ENCODE data around the gene IFIT2.
"Not testable (repeated sequence)": the region's sequence is repeated elsewhere in the genome, so short reads cannot be mapped to it uniquely, and the experiment has no call there.

Gene IFIT2

DNA sequence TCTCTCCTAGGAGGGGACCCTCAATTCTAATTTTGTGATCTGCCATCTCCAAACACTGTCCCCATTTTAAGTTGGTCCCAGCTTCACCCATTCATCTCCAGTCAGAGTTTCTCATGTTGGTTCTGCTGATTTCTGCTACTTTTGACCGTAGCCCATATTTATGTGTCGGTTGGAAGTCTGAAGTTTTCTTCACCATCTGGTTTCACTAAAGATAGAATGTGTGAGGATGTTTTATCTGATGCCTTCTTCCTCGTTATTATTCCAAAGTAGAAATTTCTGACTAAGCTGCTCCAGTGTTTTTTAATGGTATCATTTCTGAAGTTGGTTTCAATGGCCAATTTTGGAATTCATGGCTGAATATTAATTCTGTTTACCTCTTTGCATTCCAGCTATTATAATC is 21.3 kb upstream of the IFIT2 start:
- DNase-seq (ENCODE audit: low read depth) = no peak

DNA sequence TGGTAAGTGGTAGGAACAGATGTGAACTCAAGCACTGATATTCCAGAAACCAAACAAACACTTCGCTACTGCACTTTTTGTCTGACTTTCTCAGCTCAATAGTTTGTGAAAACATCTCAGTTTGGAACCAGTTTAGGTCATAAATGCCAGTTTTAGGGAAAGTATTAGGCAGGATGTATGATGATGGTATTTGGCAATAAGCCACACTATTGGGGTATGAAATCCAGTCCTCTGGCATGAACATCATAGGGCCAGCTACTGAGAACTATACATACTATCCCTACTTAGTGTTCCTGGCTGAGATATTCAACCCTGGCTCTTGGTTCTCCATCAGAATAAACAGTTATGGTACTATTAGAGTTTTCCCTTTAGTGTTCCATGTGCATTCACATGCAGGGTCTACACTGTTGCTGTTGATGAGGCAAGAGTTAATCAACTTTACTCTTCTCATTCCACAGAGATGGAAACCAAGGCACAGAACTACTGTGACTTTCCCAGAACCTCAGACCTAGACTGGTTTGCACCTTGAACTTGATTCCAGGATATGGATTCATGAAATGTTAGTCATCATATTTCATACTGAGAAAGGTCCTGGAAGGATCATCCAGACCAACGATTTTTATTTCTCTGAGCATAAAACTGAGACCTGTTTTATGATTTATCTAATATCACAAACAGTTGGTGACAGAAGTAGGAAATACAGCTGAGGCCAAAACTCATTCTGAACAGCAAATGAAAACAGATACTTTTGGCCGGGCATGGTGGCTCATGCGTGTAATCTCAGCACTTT is 20.0 kb upstream of the IFIT2 start:
- no peak for DNase-seq (ENCODE audit: low read depth)

DNA sequence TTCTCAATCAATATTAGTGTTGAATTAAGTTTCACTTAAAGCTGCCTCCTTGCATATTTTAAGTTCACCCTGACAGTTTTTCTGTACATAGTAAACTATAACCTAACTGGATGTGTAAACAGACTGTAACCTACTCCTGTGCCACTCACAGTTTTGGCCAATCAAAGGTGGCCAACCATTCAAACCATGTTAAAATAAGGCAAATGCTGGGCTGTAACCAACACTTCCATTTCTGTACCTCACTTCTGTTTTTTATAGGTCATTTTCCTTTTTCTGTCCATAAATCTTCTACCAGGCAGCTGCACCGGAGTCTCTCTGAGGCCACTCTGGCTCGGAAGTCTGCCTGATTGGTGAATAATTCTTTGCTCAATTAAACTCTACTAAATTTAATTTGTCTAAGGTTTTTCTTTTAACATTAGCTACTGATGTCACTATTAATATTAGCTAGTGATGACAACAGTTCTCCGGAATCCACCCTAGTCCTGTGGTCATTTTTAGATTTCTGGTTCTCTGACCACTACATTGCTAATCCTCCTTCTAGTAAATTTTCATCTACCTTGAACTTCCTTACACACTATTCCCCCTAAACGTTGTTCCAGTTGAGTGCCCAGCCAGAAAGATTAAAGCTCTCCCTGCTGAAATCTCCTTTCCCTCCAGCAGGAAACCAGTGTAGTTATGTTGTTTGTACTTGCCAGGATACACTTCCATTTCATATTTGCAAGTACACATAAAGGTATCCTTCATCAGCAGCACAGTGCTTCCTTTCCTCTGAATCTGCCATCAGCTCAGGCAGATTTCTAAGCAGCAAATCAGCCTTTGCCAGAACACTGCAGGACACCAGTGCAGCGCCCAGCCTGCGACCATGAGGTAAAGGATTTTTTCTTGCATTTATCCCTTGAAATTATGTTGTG is 18.6 kb upstream of the IFIT2 start:
- no peak for DNase-seq (ENCODE audit: low read depth)

DNA sequence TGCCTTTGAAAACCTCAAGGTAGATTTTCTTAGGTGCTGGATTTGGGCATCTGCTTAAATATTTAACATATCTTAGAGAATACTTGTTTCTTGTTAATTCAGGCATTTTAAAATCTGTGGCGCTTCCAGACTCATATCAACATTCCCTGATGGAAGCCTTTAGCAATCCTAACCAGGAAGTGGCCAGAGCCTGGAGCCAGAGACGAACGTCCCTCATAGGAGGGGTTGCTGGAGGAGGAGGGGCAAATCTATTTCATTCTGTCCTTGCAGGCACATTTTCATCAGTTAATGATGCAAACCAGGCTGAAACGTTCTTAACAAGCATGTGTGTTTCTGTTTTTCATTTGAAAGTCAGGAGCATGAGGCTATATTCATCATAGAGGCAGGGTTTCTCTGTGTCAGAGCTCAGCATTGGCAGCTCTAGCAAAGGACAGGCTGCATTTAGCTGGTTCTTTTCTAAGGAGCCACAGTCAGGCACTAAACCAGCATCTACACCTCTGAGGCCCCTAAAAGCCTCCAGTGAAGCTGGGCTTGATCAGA is 17.8 kb upstream of the IFIT2 start:
- no peak for DNase-seq (ENCODE audit: low read depth)

DNA sequence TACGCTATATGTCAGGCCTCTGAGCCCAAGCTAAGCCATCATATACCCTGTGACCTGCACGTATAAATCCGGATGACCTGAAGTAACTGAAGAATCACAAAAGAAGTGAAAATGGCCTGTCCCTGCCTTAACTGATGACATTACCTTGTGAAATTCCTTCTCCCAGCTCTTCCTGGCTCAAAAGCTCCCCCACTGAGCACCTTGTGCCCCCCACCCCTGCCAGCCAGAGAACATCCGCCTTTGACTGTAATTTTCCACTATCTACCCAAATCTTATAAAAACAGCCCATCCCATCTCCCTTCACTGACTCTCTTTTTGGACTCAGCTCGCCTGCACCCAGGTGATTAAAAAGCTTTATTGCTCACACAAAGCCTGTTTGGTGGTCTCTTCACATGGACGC is 17.1 kb upstream of the IFIT2 start:
- not testable (repeated sequence) for DNase-seq (ENCODE audit: low read depth)

DNA sequence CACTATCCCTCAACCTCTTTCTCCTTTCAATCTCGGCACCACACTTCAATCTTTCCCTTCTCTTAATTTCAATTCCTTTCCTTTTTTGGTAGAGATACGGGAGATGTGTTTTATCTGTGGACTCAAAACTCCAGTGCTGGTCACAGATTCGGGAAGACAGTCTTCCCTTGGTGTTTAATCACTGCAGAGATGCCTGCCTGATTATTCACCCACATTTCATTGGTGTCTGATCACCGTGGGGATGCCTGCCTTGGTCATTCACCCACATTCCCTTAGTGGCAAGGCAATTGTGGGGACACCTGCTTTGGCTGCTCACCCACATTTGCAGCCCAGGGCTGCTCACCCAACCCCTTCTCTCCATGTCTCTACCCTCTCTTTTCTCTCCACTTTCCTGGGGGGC is 16.5 kb upstream of the IFIT2 start:
- not testable (repeated sequence) for DNase-seq (ENCODE audit: low read depth)

DNA sequence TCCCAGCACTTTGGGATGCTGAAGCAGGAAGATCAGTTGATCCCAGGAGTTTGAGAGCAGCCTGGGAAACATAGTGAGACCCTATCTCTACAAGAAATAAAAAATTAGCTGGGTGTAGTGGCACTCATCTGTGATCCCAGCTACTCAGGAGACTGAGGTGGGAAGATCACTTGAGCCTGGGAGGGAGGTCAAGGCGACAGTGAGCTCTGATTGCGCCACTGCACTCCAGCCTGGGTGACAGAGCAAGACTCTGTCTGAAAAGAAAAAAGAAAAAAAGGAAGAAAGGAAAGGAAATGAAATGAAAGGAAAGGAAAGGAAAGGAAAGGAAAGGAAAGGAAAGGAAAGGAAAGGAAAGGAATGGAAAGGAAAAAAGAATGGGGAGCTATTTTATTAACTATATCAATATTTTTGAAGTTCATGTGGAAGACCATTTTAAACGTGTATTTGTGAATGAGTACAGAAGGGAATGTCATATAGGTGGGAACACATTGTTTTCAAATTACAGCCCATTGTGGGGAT is 7.1 kb upstream of the IFIT2 start:
- no peak for DNase-seq (ENCODE audit: low read depth)

DNA sequence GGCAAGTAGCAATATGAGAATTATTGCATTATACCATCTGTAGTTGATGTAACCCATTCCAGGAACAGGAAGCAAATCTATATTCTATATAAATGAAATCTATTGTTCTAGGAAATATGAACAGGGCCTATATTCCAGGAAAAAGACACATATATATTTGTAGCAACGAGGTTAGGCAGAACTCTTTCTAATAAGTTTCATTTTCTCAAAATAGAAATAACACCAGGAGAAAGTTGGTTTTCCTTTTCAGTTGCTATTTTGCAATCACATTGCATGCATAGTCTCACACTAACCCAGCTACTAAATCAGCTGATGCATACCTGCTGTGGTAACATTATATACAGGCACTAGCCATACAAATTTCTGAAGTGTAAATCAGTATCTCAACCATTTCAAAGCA is 6.2 kb upstream of the IFIT2 start:
- no peak for DNase-seq (ENCODE audit: low read depth)

DNA sequence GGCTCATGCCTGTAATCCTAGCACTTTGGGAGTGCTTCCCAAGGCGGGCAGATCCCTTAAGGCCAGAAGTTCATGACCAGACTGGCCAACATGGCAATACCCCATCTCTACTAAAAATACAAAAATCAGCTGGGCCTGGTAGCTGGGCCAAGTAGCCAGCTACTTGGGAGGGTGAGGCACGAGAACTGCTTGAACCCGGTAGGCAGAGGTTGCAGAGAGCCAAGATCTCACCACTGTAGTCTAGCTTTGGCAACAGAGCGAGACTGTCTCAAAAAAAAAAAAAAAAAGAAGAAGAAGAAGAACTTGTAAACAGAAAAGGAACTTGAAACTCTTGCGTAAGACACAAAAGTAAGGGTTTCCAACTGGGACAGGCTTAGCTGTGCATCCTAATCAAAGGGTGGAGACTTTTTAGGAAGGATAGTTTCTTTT is 5.6 kb upstream of the IFIT2 start:
- no peak for DNase-seq (ENCODE audit: low read depth)

DNA sequence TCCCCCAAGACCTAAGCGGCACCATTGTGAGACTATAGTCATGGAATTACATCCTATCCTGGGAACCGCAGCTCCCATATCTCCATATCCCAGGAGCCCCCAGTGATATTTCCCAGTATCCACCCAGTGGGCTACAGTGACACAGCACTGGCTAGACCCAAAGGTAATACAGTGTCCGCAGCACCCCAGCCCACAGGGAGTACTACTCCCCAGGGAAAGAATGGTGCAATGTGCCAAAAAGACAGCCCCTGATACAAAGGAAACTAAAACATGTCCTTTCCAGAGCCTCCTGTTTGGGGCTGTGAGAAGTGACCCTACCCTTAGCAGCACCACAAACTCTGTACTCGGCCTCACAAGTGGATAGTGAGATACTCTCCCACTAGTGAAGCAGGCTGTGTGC is 4.5 kb upstream of the IFIT2 start:
- no peak for DNase-seq (ENCODE audit: low read depth)

DNA sequence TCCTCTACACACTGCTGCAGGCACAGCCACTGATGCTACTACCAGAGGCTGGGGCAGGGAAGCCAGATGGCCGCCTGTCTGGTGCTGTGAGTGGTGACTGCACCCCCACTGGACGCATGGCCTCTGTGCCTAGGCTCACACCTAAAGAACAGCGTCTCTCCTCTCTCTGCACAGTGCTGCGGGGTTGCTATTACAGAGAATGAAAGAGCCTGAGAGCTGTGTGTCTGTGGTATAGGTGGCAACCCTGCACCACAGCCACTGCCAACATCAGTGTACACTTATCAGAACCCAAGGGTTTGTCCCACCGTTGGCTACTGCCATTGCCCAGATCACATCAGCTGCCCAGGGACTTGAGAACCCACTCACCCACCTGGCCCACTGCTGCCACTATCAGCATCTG is 4.1 kb upstream of the IFIT2 start:
- DNase-seq (ENCODE audit: low read depth) = no peak

DNA sequence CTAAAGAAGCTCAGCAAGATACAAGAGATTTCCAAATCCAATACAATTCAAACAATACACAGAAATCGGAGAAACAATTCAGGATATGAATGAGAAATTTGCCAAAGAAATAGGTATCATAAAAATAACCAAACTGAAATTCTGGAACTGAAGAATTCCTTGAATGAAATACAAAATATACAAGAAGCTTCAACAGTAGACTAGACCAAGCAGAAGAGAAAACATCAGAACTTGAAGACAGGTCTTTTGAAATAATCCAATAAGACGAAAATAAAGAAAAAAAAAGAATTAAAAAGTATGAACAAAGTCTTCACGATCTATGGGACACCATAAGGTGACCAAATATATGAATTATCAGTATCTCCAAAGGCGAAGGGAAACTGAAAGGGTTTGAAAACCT is 2.8 kb upstream of the IFIT2 start:
- no peak for DNase-seq (ENCODE audit: low read depth)

DNA sequence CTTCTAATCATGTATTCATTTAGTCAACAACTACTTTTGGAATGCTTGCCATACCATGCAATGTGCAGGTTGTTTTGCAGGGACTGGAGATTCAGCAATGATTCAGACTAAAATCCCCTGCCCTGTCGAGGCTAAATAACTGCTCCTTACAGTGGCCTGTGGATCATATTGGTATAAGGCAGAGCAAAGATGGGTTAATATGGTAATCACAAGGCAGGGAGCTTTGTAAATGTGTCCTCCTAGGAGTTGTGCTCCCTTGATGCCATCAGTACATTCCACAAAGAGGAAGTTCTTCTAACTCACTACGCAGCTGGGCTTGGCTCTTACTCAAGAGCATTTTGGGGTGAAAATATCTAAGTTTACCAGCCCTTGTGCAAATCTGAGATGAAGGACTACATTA is 614 bp upstream of the IFIT2 start:
- DNase-seq (ENCODE audit: low read depth) = no peak

DNA sequence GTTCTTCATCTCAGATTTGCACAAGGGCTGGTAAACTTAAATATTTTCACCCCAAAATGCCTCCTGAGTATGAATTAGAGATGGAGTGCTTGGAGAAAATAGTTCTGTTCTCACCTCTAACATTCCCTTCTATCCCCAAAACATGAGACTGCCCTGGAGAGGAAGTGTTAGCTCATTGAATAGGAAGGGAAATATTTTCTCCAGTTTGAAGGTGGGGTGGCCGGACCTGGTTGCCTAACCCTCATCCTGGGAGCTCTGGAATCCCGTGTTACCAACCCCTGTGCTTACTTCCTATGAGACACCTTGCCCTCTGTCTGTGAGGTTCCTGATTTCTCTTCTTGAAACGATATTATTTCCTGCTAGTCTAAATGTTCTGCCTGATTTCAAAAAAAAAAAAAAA is 779 bp downstream of the IFIT2 start:
- no peak for DNase-seq (ENCODE audit: low read depth)

DNA sequence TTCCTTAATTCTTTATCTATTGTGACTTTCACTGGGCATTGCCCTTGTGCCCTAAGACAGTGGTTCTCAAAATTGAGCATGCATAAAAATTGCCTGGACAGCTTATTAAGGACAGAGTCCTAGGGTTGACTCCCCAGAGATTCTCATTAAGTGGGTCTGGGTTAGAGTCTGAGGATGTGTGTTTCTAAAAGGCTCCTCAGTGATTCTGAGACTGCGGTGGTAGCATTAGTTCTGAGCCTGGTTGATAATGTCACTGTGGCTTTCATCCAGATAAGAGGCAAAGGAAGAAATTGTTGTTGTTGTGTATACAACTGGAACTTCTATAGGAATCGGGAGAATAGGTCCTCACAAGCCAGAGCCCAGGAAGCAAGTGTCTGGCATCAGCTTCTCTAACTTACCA is 1.3 kb downstream of the IFIT2 start:
- DNase-seq (ENCODE audit: low read depth) = no peak

DNA sequence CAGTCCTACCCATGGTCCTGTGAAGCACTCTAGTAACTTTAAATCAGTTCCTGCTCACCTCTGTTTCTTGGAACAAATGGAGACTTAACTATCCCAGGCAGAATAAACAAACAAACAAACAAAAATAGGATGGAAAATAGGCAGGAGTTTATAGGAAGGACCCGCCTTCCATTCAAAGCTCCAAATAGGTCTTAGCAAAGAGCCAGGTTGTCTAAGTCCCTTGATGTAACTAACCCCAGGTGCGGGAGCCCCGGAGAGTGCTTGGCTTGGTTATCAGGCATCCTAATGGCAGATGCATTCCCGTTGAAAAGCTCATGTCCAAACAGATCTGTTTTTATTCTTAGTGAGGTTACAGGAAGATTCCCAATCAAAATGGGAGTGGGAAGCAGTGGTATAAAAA is 2.2 kb downstream of the IFIT2 start:
- no peak for DNase-seq (ENCODE audit: low read depth)

DNA sequence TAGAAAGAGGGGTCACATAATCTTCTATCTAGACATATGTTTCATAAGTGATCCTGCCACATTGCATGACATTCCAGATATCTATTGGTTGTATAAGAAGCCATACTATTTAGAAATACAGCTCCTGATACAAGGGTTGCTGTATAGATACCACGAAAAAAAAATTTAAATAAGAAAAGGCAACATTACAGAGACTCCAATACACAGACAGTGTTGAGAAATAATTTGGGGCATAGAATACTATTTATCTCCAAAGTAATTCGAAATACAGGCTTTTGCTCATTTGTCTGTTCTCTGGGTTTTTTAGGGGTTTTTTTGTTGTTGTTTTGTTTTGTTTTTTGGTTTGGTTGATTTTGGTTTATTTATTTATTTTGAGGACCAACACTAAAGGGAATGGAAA is 2.6 kb downstream of the IFIT2 start:
- no peak for DNase-seq (ENCODE audit: low read depth)

DNA sequence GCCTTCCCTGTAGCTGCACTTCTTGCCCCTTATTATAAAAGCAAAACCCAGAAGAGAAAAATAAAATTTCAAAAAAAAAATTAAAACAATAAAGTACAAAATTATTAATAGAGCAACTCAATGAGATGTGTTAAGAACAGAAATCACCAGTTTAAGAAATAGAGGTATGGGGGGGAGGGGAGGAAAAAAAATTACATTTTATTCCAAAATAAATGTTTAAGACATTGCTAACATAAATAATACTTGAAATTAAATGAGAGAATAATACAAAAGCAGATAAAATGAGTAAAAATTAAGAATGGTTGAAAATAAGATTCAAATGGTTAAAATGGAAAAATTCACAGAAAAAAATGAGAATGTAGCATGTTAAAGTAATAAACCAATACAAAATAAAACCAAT is 3.1 kb downstream of the IFIT2 start:
- DNase-seq (ENCODE audit: low read depth) = no peak

DNA sequence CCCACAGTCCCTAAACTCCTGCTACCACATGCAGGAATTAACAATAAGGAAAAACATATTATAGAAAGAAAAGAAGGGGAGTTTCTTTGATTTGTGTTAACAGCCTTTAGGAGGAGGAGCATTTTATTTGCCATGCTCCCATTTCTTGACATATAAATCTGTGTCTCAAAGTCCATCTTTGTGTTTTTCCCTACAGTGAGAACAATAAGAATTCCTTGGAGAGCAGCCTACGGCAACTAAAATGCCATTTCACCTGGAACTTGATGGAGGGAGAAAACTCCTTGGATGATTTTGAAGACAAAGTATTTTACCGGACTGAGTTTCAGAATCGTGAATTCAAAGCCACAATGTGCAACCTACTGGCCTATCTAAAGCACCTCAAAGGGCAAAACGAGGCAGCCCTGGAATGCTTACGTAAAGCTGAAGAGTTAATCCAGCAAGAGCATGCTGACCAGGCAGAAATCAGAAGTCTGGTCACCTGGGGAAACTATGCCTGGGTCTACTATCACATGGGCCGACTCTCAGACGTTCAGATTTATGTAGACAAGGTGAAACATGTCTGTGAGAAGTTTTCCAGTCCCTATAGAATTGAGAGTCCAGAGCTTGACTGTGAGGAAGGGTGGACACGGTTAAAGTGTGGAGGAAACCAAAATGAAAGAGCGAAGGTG is 4.1 kb downstream of the IFIT2 start:
- no peak for DNase-seq (ENCODE audit: low read depth)

DNA sequence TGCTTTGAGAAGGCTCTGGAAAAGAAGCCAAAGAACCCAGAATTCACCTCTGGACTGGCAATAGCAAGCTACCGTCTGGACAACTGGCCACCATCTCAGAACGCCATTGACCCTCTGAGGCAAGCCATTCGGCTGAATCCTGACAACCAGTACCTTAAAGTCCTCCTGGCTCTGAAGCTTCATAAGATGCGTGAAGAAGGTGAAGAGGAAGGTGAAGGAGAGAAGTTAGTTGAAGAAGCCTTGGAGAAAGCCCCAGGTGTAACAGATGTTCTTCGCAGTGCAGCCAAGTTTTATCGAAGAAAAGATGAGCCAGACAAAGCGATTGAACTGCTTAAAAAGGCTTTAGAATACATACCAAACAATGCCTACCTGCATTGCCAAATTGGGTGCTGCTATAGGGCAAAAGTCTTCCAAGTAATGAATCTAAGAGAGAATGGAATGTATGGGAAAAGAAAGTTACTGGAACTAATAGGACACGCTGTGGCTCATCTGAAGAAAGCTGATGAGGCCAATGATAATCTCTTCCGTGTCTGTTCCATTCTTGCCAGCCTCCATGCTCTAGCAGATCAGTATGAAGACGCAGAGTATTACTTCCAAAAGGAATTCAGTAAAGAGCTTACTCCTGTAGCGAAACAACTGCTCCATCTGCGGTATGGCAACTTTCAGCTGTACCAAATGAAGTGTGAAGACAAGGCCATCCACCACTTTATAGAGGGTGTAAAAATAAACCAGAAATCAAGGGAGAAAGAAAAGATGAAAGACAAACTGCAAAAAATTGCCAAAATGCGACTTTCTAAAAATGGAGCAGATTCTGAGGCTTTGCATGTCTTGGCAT is 4.8 kb downstream of the IFIT2 start:
- DNase-seq (ENCODE audit: low read depth) = no peak

DNA sequence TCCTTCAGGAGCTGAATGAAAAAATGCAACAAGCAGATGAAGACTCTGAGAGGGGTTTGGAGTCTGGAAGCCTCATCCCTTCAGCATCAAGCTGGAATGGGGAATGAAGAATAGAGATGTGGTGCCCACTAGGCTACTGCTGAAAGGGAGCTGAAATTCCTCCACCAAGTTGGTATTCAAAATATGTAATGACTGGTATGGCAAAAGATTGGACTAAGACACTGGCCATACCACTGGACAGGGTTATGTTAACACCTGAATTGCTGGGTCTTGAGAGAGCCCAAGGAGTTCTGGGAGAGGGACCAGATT is 5.4 kb downstream of the IFIT2 start:
- DNase-seq (ENCODE audit: low read depth) = no peak

DNA sequence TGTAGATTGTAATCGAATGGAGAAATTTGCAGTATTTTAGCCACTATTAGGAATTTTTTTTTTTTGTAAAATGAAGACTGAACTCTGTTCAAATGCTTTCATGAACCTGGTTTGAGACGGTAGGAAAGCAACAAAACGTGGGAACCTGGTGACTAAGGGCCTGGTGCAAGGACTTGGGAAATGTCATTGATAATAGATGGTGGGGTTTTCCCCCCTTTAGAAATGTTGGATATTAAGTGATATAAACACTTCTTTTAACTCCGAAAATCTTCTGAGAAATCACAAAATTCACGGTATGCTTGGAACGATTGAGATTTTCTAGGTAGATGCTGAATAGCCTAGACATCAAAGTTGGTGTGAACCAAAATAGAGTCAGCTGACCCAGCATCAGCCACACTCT is 6.4 kb downstream of the IFIT2 start:
- DNase-seq (ENCODE audit: low read depth) = no peak

Data from stimulated activated CD4-positive, alpha-beta T cell treated with anti-CD3 and anti-CD28 coated beads, Interleukin-2, amount 100 ng/mL, for 4 hours (primary cell).